BE2C (cell line): ENCODE results near the gene RPL21. TPM values are rescaled to one million over a fixed set of nuclear protein-coding genes. Genes with fewer than 3 reads are reported as not detected.
A peak's percentile ranks its signal among the peaks of the same experiment; 100 is the strongest.

Experiments used
- DNase-seq: peaks from one replicate; pipeline ENCODE4 v3.0.0-alpha.2; 2020
- H3K27me3 ChIP-seq: fragments of 250-450 bp; sonication (Bioruptor Pico); 2 replicates; pipeline ENCODE4 v1.5.1; 2020; ENCODE audit warnings: mild to moderate bottlenecking
- H3K36me3 ChIP-seq: fragments of 250-450 bp; sonication (Bioruptor Pico); 2 replicates; pipeline ENCODE4 v1.5.1; 2020; ENCODE audit warnings: mild to moderate bottlenecking
- H3K4me1 ChIP-seq: fragments of 250-450 bp; sonication (Bioruptor Pico); 2 replicates; pipeline ENCODE4 v1.5.1; 2020
- H3K4me3 ChIP-seq: 2 replicates; pipeline ENCODE4 v1.5.1; 2011; ENCODE audit warnings: low read depth, low read length
- H3K9me3 ChIP-seq: fragments of 250-450 bp; sonication (Bioruptor Pico); 2 replicates; pipeline ENCODE4 v1.5.1; 2020
- CTCF ChIP-seq: IDR thresholded peaks from 2 replicates; pipeline ENCODE4 v1.5.1; 2012; ENCODE audit warnings: mild to moderate bottlenecking, low read depth, low read length
- polyA plus RNA-seq: library from polyadenylated mRNA; unstranded; fragments of >200 nt; gene quantifications from one replicate; pipeline ENCODE4 v1.2.1, GENCODE V29; 2012; ENCODE audit warnings: low read depth, missing spikeins; ENCODE audit not compliant: insufficient read length, insufficient read depth

Gene RPL21
- 284 TPM for polyA plus RNA-seq

GRCh38 chr13:27251166-27252091 lies at the start of gene RPL21:
Gene RPL21, plus strand, starts transcription at chr13:27251558. Its CDS starts 2,219 bp downstream, at chr13:27253777.
- no peaks in the 10 kb centered on the region for H3K27me3 ChIP-seq
- H3K4me1 ChIP-seq = no peaks in the 10 kb centered on the region; the same call in 1 of the 2 replicates
- H3K4me3 ChIP-seq = peak within 1 kb of the TSS; percentile 100
- TF ChIP-seq CTCF = no peak
- peak; percentile 92 for DNase-seq
- no peaks in the 10 kb centered on the region for H3K9me3 ChIP-seq
- peaks cover 49% of the 10 kb centered on the region for H3K36me3 ChIP-seq

GRCh38 chr13:27201661-27202060 lies 49.7 kb upstream of the RPL21 start:
- Histone ChIP-seq H3K4me3 (no peak overlapping the region), H3K9me3 (no peaks in the 10 kb centered on the region), H3K4me1 (no peaks in the 10 kb centered on the region), H3K36me3 (no peaks in the 10 kb centered on the region), H3K27me3 (peaks cover 8% of the 10 kb centered on the region; the same call in 1 of the 2 replicates)
- TF ChIP-seq CTCF = no peak
- DNase-seq = no peak

- Histone ChIP-seq H3K9me3 (no peaks in the 10 kb centered on the region), H3K4me3 (no peak overlapping the region), H3K36me3 (no peaks in the 10 kb centered on the region), H3K27me3 (peaks cover 8% of the 10 kb centered on the region; the same call in 1 of the 2 replicates), H3K4me1 (no peaks in the 10 kb centered on the region)
- DNase-seq = no peak
- TF ChIP-seq CTCF = no peak
Observed at GRCh38 chr13:27203186-27203585, 48.2 kb upstream of the RPL21 start.

- no peaks in the 10 kb centered on the region for H3K36me3 ChIP-seq
- DNase-seq = no peak
- TF ChIP-seq CTCF = peak; percentile 21
- no peak overlapping the region for H3K4me3 ChIP-seq
- no peaks in the 10 kb centered on the region for H3K4me1 ChIP-seq
- no peaks in the 10 kb centered on the region for H3K9me3 ChIP-seq
- H3K27me3 ChIP-seq = peaks cover 10% of the 10 kb centered on the region; the same call in 1 of the 2 replicates
Observed at GRCh38 chr13:27203854-27204253, 47.5 kb upstream of the RPL21 start.

- Histone ChIP-seq H3K27me3 (peaks cover 13% of the 10 kb centered on the region), H3K36me3 (no peaks in the 10 kb centered on the region), H3K4me1 (no peaks in the 10 kb centered on the region), H3K4me3 (no peak overlapping the region), H3K9me3 (peaks cover 4% of the 10 kb centered on the region; the same call in 1 of the 2 replicates)
- no peak for TF ChIP-seq CTCF
- DNase-seq = no peak
Observed at GRCh38 chr13:27208514-27208913, 42.8 kb upstream of the RPL21 start.

- DNase-seq = no peak
- H3K36me3 ChIP-seq = no peaks in the 10 kb centered on the region
- no peak for TF ChIP-seq CTCF
- H3K9me3 ChIP-seq = peaks cover 4% of the 10 kb centered on the region; the same call in 1 of the 2 replicates
- H3K4me3 ChIP-seq = no peak overlapping the region
- peaks cover 6% of the 10 kb centered on the region for H3K27me3 ChIP-seq
- H3K4me1 ChIP-seq = no peaks in the 10 kb centered on the region
Observed at GRCh38 chr13:27211271-27211670, 40.1 kb upstream of the RPL21 start.
